GM10266 (cell line): Measurements from ENCODE around the gene CGNL1.

Experiments
- DNase-seq: peaks from one replicate; pipeline ENCODE4 v3.0.0; 2012; ENCODE audit errors: extremely low spot score
- TF ChIP-seq, protein P1 (sequence below): IDR thresholded peaks from 2 replicates; pipeline ENCODE4 v1.5.1; 2012; ENCODE audit warnings: mild to moderate bottlenecking, low read depth; ENCODE audit not compliant: control insufficient read depth, insufficient read depth; ENCODE audit errors: missing control alignments

CGNL1 gene

DNA sequence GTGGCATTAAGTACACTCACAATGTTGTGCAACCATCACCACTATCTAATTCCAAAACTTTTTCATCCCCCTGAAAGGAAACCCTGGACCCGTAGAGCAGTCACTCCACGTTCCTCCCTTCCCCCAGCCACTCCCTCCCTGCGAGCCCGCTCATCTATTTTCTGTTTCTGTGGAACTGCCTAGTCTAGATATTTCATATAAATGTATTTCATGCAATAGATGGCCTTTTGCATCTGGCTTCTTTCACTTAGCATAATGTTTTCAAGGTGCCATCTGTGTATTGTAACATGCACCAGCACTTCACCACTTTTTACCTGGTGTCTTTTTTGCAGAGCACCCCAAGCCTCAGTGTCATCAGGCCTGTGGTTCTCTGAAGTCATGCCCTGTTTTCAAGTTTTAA lies 10.7 kb downstream of the CGNL1 start:
- TF ChIP-seq, protein P1, sequence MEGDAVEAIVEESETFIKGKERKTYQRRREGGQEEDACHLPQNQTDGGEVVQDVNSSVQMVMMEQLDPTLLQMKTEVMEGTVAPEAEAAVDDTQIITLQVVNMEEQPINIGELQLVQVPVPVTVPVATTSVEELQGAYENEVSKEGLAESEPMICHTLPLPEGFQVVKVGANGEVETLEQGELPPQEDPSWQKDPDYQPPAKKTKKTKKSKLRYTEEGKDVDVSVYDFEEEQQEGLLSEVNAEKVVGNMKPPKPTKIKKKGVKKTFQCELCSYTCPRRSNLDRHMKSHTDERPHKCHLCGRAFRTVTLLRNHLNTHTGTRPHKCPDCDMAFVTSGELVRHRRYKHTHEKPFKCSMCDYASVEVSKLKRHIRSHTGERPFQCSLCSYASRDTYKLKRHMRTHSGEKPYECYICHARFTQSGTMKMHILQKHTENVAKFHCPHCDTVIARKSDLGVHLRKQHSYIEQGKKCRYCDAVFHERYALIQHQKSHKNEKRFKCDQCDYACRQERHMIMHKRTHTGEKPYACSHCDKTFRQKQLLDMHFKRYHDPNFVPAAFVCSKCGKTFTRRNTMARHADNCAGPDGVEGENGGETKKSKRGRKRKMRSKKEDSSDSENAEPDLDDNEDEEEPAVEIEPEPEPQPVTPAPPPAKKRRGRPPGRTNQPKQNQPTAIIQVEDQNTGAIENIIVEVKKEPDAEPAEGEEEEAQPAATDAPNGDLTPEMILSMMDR: no peak
- DNase-seq: no peak

DNA sequence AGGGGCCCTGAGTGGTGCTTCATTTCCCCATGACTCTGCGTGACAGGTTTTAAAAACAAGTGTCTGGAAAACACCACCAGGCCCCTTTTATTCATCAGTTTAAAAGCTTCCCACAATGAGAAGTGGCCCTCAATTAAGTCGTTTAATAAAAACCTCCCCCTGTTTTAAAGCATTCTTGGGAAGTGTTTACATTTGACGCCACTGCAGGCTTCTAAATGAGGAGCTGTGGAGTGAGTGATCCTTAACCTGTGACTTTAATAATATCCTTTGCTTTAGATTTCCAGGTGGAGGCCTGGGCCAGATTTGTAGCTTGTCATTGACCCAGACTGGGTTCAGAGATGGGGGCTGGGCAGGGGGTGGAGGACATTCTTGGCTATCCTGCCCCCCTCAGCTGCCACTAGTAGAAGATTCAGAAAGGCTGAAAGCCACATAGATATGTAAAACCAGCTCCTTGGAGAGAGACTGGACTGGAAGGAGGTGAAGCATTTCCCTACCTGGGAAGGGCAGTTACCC lies 11.3 kb downstream of the CGNL1 start:
- TF ChIP-seq, protein P1: no peak
- no peak for DNase-seq

DNA sequence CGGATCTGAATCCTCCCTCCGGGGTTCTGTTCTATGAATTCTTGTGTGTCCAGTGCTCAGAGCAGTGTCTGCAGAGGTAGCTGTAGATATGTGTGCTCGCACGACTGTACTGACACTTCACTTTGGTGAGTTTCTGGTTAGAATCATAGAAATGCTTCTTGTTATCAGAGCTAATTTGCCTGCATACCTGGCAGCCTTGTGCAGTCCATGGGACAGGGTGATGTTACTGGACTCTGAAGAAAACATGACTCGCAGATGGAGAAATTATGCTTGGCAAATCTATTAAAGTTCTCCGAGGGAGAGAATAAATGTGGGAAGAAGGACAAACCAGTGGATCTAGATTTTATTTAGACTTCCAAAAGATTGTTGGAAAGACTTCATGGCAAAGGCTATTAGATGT lies 12.2 kb downstream of the CGNL1 start:
- TF ChIP-seq, protein P1: no peak
- no peak for DNase-seq

DNA sequence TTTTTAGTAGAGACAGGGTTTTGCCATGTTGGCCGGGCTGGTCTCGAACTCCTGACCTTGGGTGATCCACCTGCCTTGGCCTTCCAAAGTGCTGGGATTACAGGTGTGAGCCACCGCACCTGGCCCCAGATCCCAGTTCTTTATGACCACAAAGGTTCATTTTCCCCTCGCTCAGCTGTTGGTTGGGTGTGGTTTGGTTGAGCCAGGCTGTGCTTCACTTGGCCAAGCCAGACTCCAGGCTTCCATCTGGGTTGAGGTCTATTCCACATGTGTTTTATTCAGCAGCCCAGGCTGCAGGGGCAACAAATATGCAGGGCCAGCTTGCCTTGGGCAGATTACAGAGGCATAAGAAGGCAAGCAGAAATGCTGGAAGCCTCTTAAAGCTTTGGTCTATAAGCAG lies 13.7 kb downstream of the CGNL1 start:
- TF ChIP-seq, protein P1: no peak
- DNase-seq: no peak

DNA sequence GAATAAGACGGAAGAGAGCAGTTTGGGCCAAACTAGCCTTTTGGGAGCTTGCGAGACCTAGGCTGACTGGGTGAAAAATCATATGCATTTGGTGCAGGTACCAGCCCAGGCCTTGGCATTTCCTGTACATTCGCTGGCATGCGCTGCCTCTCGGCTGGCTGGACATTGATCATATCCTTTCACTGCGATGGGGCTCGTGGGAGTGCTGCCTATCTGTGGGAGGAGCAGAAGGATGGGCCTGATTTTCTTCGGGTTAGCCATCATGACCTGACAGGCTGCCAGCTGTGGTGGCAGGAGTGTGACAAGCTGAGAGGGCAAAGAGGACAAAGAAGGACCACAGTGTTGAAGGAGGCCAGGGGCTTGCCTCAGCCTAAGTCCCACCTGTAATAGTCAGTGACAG lies 14.3 kb downstream of the CGNL1 start:
- TF ChIP-seq, protein P1: no peak
- no peak for DNase-seq

DNA sequence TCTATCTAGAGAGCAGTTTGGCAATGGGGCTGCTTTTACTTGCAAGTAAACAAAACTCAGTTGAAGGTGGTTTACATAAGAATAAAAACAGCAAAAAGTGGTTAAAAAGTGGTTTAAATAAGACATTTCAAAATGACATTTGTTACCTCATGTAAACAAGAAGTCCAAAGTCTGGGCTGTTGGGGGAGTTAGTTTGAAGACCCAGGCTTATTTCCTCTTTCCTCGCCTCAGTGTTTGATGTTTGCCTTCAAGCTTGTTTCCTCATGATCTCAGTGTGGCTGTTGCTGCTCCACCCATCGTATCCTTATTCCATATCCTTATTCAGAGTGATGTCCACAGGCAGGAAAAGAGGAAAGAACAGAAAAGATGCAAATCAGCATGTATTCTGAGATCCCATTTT lies 15.2 kb downstream of the CGNL1 start:
- DNase-seq: no peak
- TF ChIP-seq, protein P1: no peak

DNA sequence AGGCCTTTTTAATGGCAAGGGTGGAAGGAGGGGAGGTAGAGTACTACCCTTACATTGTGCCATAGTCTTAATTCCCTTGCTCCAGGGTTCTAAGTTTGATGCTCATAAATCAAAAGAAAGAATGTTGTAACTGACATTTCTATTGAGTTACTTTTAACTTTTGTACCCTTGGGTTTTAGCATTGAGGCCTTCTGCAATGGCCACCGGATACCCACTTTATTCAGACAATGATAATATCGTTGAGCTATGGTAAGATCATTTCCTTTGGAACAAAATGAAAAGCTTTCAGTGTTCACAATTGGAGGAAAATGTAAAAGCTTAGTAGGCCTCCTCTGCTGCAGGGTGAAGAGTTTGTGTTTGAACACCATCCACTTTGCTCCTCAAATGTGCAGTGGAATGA lies 16.8 kb downstream of the CGNL1 start:
- no peak for DNase-seq
- TF ChIP-seq, protein P1: no peak
